ENCODE data around the gene LYVE1.
"Not testable (repeated sequence)": the region's sequence is repeated elsewhere in the genome, so short reads cannot be mapped to it uniquely, and the experiment has no call there.

Gene LYVE1, protein sequence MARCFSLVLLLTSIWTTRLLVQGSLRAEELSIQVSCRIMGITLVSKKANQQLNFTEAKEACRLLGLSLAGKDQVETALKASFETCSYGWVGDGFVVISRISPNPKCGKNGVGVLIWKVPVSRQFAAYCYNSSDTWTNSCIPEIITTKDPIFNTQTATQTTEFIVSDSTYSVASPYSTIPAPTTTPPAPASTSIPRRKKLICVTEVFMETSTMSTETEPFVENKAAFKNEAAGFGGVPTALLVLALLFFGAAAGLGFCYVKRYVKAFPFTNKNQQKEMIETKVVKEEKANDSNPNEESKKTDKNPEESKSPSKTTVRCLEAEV

DNA sequence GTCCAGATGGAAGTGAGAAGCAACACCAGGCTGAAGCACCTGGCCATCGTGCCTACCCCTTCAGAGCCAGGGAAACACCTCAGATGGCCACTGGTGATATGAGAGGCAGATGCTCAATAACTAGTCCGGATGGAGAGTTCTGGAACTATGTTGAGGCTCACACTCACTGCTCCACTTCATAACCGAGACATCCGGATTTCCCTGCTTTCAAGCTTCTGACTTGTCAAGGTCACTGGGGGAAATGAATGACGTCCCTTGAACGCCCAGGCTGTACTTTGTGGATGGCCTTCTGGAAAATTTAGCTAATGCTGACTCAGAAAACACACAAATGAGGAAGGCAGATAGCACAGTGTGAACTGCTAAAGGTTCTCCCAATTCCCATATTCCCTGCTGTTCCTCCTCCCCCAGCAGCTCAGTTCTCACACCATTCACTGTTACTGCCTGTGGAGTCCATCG is at the start of gene LYVE1:
Gene LYVE1, minus strand, starts transcription at position 180 of the 456 bp plus-strand sequence. Its CDS starts 133 bp downstream, at position 47.
- no peak for DNase-seq (ENCODE audit: low read depth in 3 of 3)

DNA sequence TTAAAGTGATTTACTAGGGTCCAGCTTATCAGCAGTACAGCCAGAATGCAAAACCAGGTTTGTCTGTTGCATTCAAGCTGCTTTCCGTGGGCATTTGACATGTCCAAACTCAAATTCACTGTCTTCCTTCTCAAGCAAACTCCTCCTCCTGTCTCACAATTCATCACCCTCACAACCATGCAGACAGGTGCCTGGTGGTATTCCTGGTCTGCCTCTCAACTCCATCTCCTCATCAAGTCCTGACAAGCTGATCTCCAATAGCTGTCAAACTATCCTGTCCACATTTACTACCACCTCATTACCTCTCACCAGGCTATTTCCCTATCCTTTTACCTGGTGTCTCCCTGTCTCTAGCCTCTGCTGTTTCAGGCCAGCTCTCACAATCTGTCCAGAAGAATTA is 49.1 kb upstream of the LYVE1 start:
- no peak for DNase-seq (ENCODE audit: low read depth in 3 of 3)

DNA sequence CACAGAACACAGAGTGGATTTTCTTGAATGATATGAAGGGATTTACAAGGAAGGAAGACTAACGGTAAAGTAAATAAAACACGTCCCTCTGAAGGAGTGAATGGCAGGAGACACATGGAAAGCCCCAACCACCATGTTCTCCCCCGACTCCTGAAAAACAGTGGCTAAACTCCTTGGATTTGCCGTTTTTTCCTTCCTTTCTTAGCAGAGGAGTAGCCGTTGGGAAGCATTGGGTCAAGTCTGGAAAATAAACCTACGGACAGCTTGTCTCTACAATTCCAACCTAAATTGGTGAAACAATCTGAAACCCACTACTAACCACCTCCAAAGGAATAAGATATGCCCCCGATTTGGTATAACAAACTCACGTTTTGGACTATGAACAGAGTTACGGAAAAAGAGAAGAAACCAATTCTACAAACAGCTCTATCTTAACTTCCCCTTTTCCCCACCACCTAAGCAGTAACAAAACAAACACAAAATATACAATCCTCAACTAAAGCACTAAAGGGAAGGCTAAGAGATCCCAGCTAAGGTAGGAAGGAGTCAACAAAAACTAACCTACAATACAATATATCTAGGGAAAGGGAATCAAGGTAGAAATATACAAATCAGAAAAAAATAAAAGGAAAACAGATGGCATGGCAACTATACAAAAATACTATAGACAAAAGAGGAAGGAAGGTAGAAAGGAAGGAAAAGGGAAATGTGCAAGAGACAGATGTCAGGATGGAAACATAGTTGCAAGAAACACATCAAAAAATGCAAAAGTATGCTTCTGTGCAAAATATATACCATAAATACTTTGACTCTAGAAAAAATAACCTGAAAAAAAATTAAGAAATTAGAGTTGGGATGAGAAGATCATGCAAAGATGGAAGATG is 43.8 kb upstream of the LYVE1 start:
- no peak for DNase-seq (ENCODE audit: low read depth in 3 of 3)

DNA sequence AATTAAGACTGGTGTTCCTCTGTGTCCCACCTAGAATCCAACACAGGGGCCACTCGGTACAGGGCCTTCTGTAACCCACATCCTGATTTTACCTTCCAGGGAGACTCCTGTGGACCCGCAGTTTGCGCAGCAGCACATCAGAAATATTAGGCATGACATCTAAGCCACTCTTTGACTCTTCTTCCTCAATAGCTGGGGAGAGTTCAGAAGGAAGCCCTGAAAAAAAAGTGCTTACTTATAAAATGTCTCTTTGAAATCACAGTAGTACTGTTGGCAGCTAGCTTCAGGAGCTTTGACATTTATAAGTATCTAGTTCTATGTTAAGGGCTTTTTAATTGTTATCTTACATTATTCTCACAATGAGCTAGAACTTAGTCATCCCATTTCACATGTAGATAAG is 41.2 kb upstream of the LYVE1 start:
- DNase-seq (ENCODE audit: low read depth in 3 of 3) = no peak

DNA sequence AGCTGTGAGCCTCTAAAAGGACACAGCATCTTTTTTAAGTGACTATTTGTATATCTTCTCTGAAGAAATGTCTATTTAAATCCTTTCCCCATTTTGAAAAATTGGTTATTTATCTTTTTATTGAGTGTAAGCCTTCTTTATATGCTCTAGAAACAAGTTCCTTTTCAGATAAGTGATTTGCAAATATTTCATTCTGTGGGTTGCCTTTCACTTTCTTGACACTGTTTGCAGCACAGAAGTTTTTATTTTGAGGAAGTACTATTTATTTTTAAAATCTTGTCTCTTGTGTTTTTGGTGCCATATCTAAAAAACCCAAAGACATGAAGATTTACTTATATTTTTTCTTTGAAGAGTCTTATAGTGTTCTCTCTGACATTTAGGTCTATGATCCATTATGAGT is 40.1 kb upstream of the LYVE1 start:
- DNase-seq (ENCODE audit: low read depth in 3 of 3) = no peak

DNA sequence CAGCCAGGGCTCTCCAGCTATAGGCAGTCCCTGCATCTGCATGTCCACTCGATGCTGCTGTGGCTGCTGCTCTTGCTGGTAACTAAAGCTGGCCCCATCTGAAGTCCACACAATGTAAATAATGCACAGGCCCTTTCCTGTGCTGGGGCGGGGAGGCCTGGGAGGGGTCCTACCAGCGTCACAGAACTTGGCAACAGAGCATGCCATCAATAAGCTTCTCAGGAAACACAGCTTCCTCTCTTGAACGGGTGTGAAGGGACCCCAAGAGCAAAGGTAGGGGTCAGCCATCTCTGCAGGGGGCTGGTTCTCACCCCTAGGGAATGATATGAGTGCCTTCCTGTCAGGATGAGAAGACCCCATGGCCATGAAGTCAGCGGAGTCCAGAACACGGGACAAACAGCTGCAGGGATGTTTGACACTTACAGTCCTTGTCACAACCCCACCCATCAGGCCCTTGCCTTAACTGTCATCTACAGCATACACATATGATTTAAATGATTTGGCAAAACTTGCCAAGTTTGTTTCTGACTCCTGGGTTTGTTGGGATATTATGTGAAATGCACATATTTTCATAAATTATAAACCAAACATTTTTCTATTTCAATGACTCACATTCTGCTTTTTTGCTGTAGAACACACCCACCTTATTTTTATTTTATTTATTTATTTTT is 39.1 kb upstream of the LYVE1 start:
- no peak for DNase-seq (ENCODE audit: low read depth in 3 of 3)

DNA sequence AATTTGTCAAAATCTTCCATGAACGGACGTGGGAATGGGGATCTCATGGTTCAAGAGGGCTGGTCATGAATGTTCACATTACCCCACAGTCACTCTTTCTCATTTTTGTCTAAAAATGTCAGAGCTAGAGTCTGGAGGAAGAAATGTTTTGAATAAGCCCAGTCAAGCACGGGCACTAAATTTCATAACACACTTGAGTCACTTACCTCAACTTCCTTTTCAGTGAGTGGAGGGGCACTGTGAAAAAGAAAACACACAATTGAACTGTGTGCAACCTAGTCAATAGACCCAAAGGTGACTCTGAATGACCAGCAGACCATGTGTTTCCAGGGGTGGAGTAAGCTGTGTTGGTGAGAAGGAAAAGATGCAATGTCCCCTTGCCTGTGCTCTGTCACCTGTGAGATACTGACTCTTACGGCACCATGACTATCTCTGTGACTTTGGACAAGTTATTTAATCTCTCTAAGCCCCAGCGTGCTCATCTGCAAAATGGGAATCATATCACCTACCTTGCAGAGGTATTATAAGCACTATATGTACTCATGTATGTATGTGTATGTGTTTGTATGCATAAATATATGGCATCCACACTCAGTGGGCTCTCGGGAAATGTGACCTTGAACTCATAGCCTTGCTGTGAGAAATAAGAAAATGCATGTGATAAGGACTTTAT is 38.2 kb upstream of the LYVE1 start:
- no peak for DNase-seq (ENCODE audit: low read depth in 3 of 3)

DNA sequence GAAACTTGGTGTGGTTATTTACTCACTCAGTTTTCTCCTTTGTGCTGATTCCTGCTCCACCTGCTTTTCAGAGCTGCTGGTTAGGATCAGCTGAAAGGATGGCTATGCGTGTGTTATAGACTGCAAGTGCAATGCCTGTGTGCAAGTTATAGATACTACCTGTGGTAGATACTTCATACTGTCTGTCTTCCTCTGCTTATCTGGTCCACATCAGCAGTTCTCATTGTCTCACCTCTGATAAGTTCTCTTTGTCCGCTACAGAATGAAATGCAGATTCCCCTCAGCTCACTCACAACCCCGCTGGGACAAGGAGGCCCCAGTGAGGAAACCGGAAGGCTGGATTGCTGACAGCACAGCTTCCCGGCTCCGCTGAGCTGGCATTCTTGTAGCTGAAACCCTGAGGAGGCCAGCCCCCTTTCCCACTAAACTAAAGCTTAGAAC is 37.5 kb upstream of the LYVE1 start:
- no peak for DNase-seq (ENCODE audit: low read depth in 3 of 3)

DNA sequence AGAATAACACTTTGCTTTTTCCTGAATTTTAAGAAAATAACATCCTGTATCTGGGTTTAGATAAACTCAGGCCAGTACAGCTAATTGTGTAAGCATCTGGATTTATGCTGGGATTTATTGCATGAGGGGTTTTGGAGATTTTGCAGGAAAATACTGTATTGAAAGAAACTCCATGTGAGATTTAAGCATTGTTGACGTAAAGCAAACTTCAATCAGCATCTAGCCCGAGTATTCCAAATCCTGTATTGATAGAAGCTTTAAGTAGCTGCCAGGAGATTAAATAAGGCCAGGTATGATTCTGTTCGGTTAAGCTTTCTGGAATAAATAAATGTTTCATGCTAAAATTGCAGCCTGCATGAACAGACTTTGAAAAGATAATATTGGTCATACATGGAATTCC is 36.3 kb upstream of the LYVE1 start:
- DNase-seq (ENCODE audit: low read depth in 3 of 3) = no peak

DNA sequence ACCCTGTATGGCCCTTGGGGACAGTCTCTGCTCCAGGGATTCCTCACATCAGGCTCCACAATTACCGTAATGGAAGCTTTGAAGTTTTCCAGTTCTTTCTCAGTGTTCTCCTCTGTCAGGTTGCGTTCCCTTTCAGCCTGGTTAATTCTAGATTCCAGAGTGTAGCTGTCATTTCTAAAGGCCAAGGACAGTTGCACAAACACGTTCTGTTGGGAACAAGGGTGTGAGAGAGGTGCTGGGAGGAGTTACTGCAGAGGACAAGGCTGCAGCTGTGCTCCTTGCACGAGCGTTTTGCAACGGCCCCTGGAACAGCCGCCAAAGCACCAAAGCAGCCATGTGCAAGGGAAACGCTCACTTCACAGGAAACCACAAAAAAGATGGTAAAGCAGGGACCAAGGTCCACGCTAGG is 35.9 kb upstream of the LYVE1 start:
- DNase-seq (ENCODE audit: low read depth in 3 of 3) = no peak

DNA sequence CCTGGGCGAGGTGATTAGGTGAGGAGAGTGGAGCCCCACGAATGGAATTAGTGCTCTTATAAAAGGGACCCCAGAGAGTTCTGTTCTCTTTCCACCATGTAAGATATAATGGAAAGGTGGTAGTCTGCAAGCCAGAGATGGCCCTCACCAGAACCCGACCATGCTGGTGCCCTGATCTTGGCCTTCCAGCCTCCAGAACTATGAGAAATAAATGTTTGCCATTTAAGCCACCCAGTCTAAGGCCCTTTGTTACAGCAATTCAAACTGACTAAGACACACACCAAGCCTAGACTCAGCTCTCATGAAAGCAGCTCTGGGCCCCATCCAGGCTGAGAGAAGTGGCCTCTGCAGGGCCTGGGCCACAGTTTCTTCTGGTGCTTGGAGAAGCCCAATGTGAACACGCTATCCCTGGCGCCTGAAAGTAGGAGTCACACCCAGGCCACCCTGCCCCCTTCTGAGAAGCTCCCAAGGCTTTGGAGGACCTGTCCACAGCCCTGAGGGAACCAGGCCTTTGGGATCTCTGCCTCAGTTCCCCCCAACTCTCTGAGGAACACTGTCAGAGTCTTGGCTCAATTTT is 35.3 kb upstream of the LYVE1 start:
- DNase-seq (ENCODE audit: low read depth in 3 of 3) = no peak

DNA sequence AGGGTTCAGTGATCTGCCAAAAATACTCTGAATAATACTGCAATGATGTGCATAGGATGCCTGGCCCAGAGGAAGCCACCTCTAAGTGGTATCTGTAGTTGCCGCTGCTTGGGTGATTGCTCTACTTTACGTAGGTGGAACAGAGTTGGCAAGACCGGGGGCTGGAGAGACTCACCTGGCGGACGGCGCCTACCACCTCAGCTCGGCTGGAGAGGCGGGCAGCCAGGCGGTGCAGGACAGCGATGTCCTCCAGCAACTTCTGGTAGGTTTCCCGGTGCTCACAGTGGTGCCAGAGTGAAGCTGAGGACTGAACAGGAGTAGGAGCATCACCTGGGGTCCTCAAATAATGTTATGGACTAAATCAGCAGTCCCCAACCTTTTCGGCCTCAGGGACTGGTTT is 34.5 kb upstream of the LYVE1 start:
- DNase-seq (ENCODE audit: low read depth in 3 of 3) = no peak

DNA sequence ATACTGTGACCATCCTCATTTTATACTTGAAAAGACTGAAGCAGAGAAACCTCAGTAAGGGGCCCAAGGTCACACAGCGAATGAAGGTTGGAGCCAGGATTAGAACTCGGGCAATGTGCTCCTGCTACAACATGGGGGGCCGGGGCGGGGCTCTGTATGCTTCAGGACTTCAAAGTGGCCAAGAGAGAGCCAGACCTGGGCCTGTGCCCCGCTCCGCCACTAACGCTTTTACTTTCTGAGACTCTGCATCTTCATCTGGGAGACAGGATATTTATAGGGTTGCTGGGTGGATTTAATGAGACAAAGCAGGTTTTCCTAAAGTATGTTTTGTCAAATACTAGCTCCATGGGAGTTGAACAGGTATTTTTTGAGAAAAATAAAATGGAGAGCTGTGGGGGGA is 33.9 kb upstream of the LYVE1 start:
- DNase-seq (ENCODE audit: low read depth in 3 of 3) = no peak

DNA sequence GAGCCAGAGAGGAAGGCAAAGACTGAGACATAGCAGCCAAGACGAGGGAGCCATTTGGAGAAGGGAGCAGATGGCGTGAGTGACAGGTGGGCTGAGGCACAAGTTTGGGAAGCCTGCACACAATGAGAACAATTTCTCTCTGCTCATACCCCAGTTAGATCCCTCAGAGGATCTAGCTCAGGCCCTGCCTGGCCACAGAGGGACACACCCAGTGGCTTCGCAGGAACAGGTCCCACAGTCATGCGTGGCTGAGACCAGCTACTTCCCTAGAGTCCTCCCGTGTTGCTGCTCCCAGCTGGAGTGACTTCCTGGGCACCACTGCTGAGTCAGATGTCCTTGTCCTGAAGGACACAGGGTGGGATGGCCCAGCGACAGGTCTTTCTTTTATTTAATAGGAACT is 33.4 kb upstream of the LYVE1 start:
- no peak for DNase-seq (ENCODE audit: low read depth in 3 of 3)

DNA sequence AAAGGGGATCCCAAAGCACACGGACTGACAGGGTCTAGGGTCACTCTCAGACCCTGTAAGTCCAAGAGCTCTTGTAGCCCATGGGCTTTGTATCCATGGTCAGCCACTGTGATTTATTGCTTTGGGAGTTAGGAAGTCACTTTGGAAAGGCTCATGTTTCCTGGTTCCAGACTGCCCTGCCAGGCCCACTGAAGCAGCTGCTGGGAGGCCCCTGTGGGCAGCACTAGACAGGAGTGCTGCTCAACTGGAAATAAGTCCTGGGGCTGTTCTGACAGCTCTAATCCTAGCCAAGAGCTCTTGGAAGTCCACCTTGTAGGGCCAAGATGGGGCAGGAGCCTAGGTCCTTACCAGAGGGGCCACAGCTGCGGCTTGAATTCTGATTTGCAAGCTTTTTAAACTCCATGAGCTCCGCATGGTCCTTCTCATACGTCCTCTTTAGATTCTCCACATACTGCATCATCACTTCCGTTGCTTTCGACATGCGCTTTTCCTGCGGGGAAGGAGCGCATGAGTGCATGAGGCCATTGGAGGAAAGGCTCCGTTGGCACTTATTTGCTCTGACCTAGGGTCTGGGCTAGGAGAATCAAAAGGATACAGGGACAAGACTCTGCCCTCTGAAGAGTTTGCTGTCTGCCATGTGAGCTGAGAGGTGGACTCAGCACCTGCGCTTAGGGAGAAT is 32.2 kb upstream of the LYVE1 start:
- DNase-seq (ENCODE audit: low read depth in 3 of 3) = no peak

DNA sequence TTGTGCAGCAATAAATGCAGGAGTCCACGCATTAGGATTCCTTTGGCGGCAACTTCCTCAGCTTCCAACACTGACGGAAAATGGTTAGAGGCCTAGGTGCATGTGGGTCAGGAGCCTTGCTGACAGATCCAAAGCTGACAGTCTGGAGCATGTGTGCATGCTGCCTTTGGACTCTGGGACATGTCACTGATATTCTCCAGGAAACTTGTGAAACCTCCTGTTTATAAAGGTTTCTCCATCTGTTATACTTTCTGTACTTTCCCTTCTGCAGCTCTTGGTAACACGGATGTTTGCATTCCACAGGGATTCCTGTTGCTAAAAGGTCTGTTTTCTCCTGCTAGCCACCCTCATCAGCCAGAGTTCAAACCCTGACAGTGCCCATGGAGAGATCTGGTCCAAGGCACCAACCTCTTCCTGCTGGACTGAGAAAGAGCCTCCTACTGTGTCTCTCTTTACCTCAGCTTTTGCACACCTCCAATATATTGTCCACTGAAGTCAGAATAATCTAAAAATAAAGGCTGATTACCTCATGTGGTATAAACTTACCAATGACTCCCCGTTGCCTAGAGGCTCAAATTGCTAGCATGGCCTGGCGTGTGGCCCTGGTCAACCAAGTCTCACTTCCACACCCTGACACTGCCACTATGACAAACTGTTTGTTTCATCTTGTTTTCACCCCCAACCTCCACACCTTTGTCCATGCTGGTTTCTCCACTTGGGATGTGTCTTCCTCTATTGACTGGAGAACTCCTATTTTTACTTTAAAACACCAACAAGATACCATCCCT is 31.1 kb upstream of the LYVE1 start:
- no peak for DNase-seq (ENCODE audit: low read depth in 3 of 3)

DNA sequence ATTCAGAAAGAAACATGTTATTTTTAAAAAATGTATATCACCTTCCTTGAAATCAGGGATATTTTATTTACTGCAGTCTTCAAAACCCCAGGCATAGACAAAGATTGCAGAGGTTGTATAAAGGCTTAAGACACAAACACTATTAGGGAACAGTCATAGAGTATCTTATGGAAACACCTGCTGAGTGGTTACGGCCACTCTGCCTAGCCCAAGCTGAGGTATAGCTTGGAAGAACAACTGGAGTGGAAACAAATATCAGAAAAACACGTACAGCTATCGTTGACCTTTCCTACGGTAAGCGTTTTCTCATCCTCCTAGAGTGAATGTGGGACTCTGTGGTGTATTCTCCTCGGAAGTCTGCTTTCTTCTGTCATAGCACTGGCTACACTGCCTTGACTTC is 30.4 kb upstream of the LYVE1 start:
- no peak for DNase-seq (ENCODE audit: low read depth in 3 of 3)

DNA sequence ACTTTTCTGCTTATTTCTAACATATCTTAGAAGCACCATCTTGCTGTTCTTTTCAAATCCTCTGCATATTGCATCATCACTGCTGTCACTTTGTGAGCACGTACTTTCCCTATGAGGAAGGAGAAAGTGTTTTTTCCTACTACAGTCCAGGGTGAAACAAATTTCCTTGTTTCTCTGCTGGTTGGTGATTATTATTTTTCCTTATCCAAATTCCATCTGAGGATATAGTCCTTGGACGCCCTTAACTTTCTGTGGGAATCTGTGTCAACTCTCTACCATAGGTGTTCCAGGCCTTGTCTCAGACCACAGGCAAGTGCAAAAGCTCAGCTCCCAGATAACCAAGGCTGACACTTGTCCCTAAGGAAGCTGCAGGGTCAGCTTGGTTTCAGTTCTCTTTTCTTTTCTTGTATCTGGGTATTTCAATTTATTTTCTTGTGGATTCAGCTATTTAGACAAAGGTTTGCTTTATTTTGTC is 29.4 kb upstream of the LYVE1 start:
- DNase-seq (ENCODE audit: low read depth in 3 of 3) = no peak

DNA sequence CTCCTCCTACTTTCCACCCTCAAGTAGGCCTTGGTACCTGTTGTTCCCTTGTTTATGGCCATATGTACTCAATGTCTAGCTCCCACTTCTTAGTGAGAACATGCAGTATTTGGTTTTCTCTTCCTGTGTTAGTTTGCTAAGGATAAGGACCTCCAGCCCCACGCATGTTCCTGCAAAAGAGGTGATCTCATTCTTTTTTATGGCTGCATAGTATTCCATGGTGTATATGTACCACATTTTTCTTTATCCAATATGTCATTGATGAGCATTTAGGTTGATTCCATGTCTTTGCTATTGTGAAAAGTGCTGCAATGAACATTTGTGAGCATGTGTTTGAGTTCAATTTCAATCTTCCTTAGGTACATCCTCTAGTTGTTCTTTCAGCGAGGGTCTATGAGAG is 27.4 kb upstream of the LYVE1 start:
- DNase-seq (ENCODE audit: low read depth in 3 of 3) = not testable (repeated sequence)

DNA sequence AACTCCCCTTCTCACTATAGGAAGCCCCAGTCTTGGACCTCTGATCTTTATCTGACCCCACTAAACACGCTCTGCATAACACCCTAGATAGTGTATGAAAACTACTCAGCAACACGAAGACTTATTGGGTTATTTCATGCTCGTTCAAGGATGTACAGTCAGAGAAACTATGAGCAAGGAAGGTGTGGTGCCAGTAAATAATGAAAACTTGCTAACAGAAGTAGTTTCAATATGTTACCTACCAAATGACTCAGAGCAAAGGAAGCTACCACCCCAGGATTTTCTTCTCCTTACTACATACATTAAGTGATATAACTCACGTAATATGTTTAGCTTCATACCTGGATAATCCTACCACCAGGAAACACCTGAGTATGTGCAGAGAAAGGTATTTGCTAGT is 25.9 kb upstream of the LYVE1 start:
- no peak for DNase-seq (ENCODE audit: low read depth in 3 of 3)

Measured in stimulated activated CD4-positive, alpha-beta T cell treated with anti-CD3 and anti-CD28 coated beads, TNF-alpha, amount 100 ng/mL, for 4 hours (primary cell).